Spleen (tissue), 7 donors: ENCODE results near the gene IL6R.

ENCODE experiments used
- POLR2A ChIP-seq, 3 donors: fragments of 450-650 bp; IDR thresholded peaks; one replicate each; pipeline ENCODE4 v1.5.1; 2017; ENCODE audit warnings: antibody characterized with exemption in 3 of 3, mild to moderate bottlenecking in 1 of 3
- POLR2AphosphoS5 ChIP-seq, 3 donors: sonication (generic); formaldehyde crosslinking; IDR thresholded peaks; one replicate each; pipeline ENCODE4 v1.5.1; 2017; ENCODE audit warnings: antibody characterized with exemption in 3 of 3
- TF ChIP-seq, protein P1 (sequence below), 11 experiments: fragments of 200-600 bp in 7 of 11; fragments of 450-650 bp in 4 of 11; sonication (generic) in 4 of 11; IDR thresholded peaks in 8 of 11; conservative IDR thresholded peaks in 3 of 11; 1 replicate in 7 of 11; 2 replicates in 4 of 11; pipeline versions ENCODE4 v1.4.0 to v1.8.0; 2016 to 2021; ENCODE audit warnings: antibody characterized with exemption in 11 of 11, inconsistent platforms in 4 of 11, mild to moderate bottlenecking in 1 of 11
- donor health status: DM: no; HTN: no; CAD: no; lungs with moderate emphysema.
- donor health status: DM: no; HTN: no; CAD: no.
- donor health status: DM: no; HTN: no; CAD: no.

DNA sequence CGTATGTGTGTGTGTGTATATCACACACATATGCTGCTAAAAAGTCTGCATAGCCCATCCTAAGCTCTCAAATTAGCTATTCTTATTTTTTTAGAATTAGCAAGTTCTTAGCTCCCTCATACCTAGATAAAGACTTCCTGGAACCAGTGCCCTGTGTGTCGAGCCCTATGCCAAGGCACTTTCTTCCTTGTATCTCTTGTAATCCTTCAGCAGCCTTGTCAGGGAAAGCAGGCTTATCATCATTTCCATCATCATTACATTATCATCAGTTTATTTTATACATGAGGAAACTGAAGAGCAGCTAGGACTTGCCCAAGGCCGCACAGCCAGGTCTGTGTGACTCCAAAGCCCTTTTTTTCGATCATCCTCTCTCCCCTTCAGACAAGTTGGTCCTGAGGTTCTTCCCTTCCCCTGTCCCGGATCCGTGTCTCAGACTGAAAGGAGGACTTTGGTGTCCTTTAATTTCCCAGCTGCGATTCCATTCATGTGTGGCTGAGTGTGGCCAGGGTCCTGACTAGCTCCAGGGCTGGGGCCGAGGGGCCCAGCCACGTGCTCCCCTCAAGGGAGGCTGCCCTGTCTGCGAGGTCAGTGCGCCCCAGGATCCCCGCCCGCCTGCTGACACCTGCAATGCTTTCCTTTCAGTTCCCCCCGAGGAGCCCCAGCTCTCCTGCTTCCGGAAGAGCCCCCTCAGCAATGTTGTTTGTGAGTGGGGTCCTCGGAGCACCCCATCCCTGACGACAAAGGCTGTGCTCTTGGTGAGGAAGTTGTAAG is 24.9 kb downstream of the IL6R start:
- TF ChIP-seq, protein P1, sequence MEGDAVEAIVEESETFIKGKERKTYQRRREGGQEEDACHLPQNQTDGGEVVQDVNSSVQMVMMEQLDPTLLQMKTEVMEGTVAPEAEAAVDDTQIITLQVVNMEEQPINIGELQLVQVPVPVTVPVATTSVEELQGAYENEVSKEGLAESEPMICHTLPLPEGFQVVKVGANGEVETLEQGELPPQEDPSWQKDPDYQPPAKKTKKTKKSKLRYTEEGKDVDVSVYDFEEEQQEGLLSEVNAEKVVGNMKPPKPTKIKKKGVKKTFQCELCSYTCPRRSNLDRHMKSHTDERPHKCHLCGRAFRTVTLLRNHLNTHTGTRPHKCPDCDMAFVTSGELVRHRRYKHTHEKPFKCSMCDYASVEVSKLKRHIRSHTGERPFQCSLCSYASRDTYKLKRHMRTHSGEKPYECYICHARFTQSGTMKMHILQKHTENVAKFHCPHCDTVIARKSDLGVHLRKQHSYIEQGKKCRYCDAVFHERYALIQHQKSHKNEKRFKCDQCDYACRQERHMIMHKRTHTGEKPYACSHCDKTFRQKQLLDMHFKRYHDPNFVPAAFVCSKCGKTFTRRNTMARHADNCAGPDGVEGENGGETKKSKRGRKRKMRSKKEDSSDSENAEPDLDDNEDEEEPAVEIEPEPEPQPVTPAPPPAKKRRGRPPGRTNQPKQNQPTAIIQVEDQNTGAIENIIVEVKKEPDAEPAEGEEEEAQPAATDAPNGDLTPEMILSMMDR (IDR thresholded peaks at IDR 0.05 in 8 of 11, conservative IDR thresholded peaks at IDR 0.05 in 3 of 11): no peak
- no peak for TF ChIP-seq POLR2A (IDR thresholded peaks at IDR 0.05)
- TF ChIP-seq POLR2AphosphoS5 (IDR thresholded peaks at IDR 0.05): no peak
